HG02938 (cell line): ENCODE measurements around the gene TSPAN7.

Source experiments
- ATAC-seq: cut with Tn5 transposase; IDR thresholded peaks from one replicate; pipeline ENCODE4 v1.9.1; 2021; ENCODE audit warnings: mild to moderate bottlenecking, moderate library complexity; ENCODE audit not compliant: unreplicated experiment

TSPAN7 gene

GRCh38 chrX:38583181-38583580 is 21.8 kb downstream of the TSPAN7 start:
- no peak for ATAC-seq

- no peak for ATAC-seq
Measured at GRCh38 chrX:38594434-38594833, 33.1 kb downstream of the TSPAN7 start.

- ATAC-seq = no peak
Measured at GRCh38 chrX:38595801-38596200, 34.5 kb downstream of the TSPAN7 start.

GRCh38 chrX:38596939-38597338 is 35.6 kb downstream of the TSPAN7 start:
- no peak for ATAC-seq

GRCh38 chrX:38599796-38600755 is 38.7 kb downstream of the TSPAN7 start:
- ATAC-seq = no peak

GRCh38 chrX:38601866-38602265 is 40.5 kb downstream of the TSPAN7 start:
- ATAC-seq = no peak

- no peak for ATAC-seq
Measured at GRCh38 chrX:38606821-38607220, 45.5 kb downstream of the TSPAN7 start.

- ATAC-seq = no peak
Measured at GRCh38 chrX:38607976-38608375, 46.6 kb downstream of the TSPAN7 start.

- ATAC-seq = no peak
Measured at GRCh38 chrX:38610849-38611248, 49.5 kb downstream of the TSPAN7 start.

GRCh38 chrX:38612281-38612680 is 50.9 kb downstream of the TSPAN7 start:
- ATAC-seq = no peak

GRCh38 chrX:38614485-38614884 is 53.1 kb downstream of the TSPAN7 start:
- ATAC-seq = no peak

GRCh38 chrX:38616904-38617303 is 55.6 kb downstream of the TSPAN7 start:
- ATAC-seq = no peak

- no peak for ATAC-seq
Measured at GRCh38 chrX:38618180-38618579, 56.8 kb downstream of the TSPAN7 start.

- ATAC-seq = no peak
Measured at GRCh38 chrX:38620623-38621022, 59.3 kb downstream of the TSPAN7 start.

GRCh38 chrX:38626296-38626695 is 65.0 kb downstream of the TSPAN7 start:
- no peak for ATAC-seq

- peak; percentile 73 for ATAC-seq
Measured at GRCh38 chrX:38627683-38628082, 66.3 kb downstream of the TSPAN7 start.

- ATAC-seq = no peak
Measured at GRCh38 chrX:38628587-38628986, 67.2 kb downstream of the TSPAN7 start.

GRCh38 chrX:38632516-38632915 is 71.2 kb downstream of the TSPAN7 start:
- ATAC-seq = no peak

GRCh38 chrX:38634665-38635064 is 73.3 kb downstream of the TSPAN7 start:
- no peak for ATAC-seq

GRCh38 chrX:38636949-38637819 is 75.8 kb downstream of the TSPAN7 start:
- ATAC-seq = no peak

GRCh38 chrX:38638952-38639529 is 77.7 kb downstream of the TSPAN7 start:
- no peak for ATAC-seq
